HPDE6-E6E7 (cell line): ENCODE results near the gene KRT71.

ENCODE experiments used
- DNase-seq: peaks from one replicate; pipeline ENCODE4 v3.0.0; 2011; ENCODE audit warnings: missing footprints; ENCODE audit errors: extremely low spot score

The KRT71 gene

DNA sequence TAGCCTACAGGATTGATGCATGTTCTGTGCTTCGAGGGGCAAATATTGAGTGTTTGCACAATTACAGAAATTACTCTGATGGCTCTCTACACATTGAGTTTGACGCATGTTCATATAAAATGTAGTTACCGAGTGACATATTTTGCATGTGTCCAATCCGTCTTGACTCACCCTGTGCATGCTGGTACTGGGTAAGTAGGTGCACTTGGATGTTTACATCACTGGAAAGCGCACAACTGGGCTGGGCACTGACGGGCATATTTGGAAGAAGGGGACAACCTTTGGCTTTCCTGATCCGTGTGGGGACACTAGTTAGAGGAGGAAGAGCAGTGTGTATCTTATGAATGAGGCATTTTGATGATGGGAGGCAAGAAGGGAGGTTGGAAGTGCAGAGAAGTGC, 55.0 kb downstream of the KRT71 start:
- DNase-seq = no peak

DNA sequence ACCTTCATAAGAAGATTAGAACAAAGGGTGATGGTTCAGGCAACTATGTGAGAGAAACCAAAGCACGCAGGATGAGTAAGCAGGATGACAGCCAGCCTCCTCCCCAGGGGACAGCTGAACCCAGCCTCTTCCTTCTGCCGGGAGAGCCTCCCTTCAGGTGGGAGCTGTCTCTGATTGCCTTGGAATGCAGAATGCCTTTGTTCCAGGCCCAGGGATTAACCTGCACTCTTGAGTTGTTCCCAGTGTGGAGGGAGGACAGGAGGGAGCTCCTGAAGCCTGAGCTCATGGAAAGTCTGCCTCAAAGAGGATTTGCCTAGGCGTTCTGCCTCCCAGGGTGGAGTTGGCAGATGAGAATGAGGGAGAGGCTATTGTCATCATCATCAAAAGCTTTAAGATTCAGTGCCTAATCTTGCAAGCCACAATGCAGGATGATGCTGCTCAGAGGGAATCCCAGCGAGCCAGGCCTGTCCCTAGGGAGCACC, 56.3 kb downstream of the KRT71 start:
- peak; percentile 62 for DNase-seq

DNA sequence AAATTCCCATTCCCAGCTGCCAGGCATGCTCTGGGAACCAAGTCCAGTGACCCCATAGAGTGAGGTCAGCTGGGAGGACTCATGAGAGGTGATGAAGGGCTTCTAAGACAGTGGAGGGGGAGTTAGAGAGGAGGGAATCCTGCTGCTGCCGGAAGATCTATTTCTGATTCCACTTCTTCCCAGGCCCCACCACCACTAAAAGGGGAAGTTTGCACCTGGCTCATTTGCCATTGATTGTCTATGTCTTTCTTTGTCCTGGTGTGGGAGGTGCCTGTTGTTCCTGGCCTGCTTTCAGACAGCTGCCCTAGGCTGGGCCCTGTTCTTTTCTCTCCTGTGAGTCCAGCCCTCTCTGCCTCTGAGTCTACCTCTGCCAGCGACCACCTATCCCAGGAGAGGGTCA, 56.9 kb downstream of the KRT71 start:
- no peak for DNase-seq

DNA sequence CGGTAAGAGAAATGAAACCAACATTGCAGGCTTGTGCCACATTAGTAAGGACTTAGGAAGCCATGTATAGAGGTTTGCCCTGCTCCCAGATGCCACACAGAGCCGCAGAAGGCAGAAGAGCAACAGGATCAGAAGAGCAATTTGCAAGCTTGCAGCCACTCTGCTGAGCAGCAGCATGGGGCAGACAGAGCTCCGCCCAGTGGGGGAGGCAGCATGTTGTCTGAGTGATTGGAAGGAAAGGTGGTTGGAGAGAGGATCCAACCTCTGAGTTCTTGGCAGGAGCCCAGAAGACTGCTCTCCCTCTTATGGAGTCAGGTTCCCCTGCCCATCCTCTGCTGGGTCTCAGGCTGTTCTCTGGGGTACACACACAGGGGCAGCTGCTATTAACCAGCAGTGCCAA, 57.6 kb downstream of the KRT71 start:
- DNase-seq = no peak

DNA sequence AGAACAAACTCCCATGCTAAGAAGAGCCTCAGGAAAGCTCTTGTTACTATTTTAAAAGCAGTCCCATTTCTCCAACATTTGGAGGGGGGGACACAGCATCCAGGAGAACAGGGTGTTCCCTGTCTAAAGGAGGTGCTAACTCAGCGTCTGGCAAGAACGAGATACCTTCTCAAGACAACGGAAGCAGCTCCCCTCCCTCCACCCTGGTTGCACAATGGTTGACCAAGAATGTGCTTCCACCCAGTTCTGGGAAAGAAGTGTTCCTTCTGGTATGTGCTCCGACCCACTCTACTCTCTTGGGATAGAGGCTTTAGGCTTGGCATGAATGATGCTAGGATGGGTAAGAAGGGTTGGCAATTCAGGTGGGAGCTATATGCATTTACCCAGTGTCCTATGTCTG, 58.4 kb downstream of the KRT71 start:
- no peak for DNase-seq

DNA sequence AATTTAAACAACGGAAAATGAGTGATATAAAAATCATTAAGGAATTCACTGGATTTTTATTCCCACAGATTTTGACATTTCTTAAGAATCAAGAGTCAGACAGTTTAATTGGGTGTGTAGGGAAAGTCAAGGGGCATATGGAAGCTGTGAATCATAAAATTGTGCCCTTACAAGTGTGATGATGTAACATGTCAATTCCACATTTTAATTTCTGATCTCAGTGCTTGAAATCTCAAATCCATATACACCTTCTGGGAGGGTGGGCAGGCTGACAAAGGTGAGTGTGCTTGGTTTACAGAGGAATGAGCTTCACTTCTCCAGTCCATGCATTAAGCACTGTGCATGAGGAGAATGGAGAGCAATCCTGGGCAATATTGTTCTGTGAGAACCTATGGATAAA, 58.8 kb downstream of the KRT71 start:
- DNase-seq = no peak
